ENCODE results near the gene SEMA3E. TPM values are rescaled to one million over a fixed set of nuclear protein-coding genes. Genes with fewer than 3 reads are reported as not detected.

SEMA3E gene
- total RNA-seq, 1 experiment from 2014 or later: 7.3 TPM

- DNase-seq (ENCODE audit: low read depth, low spot score): no peak
- Histone ChIP-seq H3K27ac (ENCODE audit: low read length) (no peak overlapping the region), H3K27me3 (ENCODE audit: control insufficient read depth, insufficient read depth, low read length) (no peaks in the 10 kb centered on the region), H3K4me1 (ENCODE audit: control insufficient read depth, insufficient read depth, low read length) (peaks cover 6% of the 10 kb centered on the region), H3K9me3 (ENCODE audit: control insufficient read depth, insufficient read depth, low read depth, low read length) (no peaks in the 10 kb centered on the region), H3K4me3 (ENCODE audit: low read depth in 2 of 2, low read length in 2 of 2) (no peak overlapping the region), H3K36me3 (ENCODE audit: control insufficient read depth, insufficient read depth, low read length) (no peaks in the 10 kb centered on the region)
- ChIA-PET POLR2A (no interaction called here), CTCF (no interaction called here)
- no peak for ATAC-seq
- intact Hi-C loops (cut with micrococcal nuclease; ENCODE audit: unreplicated experiment) (no loop called here), in situ Hi-C loops (cut with HindIII; ENCODE audit: low pct_unique_long_range_greater_than_20kb, low sequenced_read_pairs) (no loop called here)
- TF ChIP-seq SIN3A (IDR thresholded peaks at IDR 0.05; ENCODE audit: borderline replicate concordance, insufficient read depth, low read depth, low read length) (no peak), REST (IDR thresholded peaks at IDR 0.05; ENCODE audit: insufficient read depth in 1 of 2, low read depth in 2 of 2, low read length in 1 of 2) (no peak), POLR2AphosphoS5 (IDR thresholded peaks at IDR 0.05; ENCODE audit: low read depth, low read length) (no peak), TCF7L2 (IDR thresholded peaks at IDR 0.05; ENCODE audit: low read depth, low read length) (no peak), CTCF (IDR thresholded peaks at IDR 0.05) (no peak)
- no TSS peak for BruUV-seq (replicated peaks)
Measured at GRCh38 chr7:83672157-83672556, 23.2 kb upstream of the SEMA3E start.

GRCh38 chr7:83663131-83663530, 14.2 kb upstream of the SEMA3E start:
- POLR2A ChIA-PET: no interaction called here
- no TSS peak for BruUV-seq (replicated peaks)
- intact Hi-C loops (cut with micrococcal nuclease; ENCODE audit: unreplicated experiment): no loop called here
- H3K9me3 ChIP-seq (ENCODE audit: control insufficient read depth, insufficient read depth, low read depth, low read length): no peaks in the 10 kb centered on the region
- H3K4me3 ChIP-seq (ENCODE audit: low read depth in 2 of 2, low read length in 2 of 2): no peak overlapping the region
- H3K36me3 ChIP-seq (ENCODE audit: control insufficient read depth, insufficient read depth, low read length): no peaks in the 10 kb centered on the region
- TF ChIP-seq SIN3A (IDR thresholded peaks at IDR 0.05; ENCODE audit: borderline replicate concordance, insufficient read depth, low read depth, low read length): no peak
- no peak for TF ChIP-seq REST (IDR thresholded peaks at IDR 0.05; ENCODE audit: insufficient read depth in 1 of 2, low read depth in 2 of 2, low read length in 1 of 2)
- no peak for TF ChIP-seq POLR2AphosphoS5 (IDR thresholded peaks at IDR 0.05; ENCODE audit: low read depth, low read length)
- no peak for TF ChIP-seq CTCF (IDR thresholded peaks at IDR 0.05)
- no peak for TF ChIP-seq TCF7L2 (IDR thresholded peaks at IDR 0.05; ENCODE audit: low read depth, low read length)
- in situ Hi-C loops (cut with HindIII; ENCODE audit: low pct_unique_long_range_greater_than_20kb, low sequenced_read_pairs): no loop called here
- DNase-seq (ENCODE audit: low read depth, low spot score): no peak
- CTCF ChIA-PET: interaction anchor here (0.6 kb wide), 1 partner anchor 36 kb away, joined by 3 read pairs; no protein-coding TSS in a partner anchor
- no peaks in the 10 kb centered on the region for H3K4me1 ChIP-seq (ENCODE audit: control insufficient read depth, insufficient read depth, low read length)
- no peak for ATAC-seq
- no peak overlapping the region for H3K27ac ChIP-seq (ENCODE audit: low read length)
- no peaks in the 10 kb centered on the region for H3K27me3 ChIP-seq (ENCODE audit: control insufficient read depth, insufficient read depth, low read length)

Data from Panc1 (cell line).